HG02623 (cell line): Measurements from ENCODE around the gene ROR1.
"Not testable (repeated sequence)": the region's sequence is repeated elsewhere in the genome, so short reads cannot be mapped to it uniquely, and the experiment has no call there.

Experiments
- ATAC-seq: cut with Tn5 transposase; IDR thresholded peaks from one replicate; pipeline ENCODE4 v1.9.1; 2021; ENCODE audit warnings: moderate library complexity; ENCODE audit not compliant: unreplicated experiment

ROR1 gene

GRCh38 chr1:63757334-63757733, 16.5 kb upstream of the ROR1 start:
- ATAC-seq = no peak

GRCh38 chr1:63758791-63759190, 15.0 kb upstream of the ROR1 start:
- ATAC-seq = no peak

- no peak for ATAC-seq
Observed at GRCh38 chr1:63759778-63760177, 14.0 kb upstream of the ROR1 start.

GRCh38 chr1:63770381-63770780, 3.4 kb upstream of the ROR1 start:
- ATAC-seq = no peak

- ATAC-seq = no peak
Observed at GRCh38 chr1:63772201-63772600, 1.6 kb upstream of the ROR1 start.

GRCh38 chr1:63772876-63773275, 941 bp upstream of the ROR1 start:
- no peak for ATAC-seq

- no peak for ATAC-seq
Observed at GRCh38 chr1:63773496-63773814, 362 bp upstream of the ROR1 start.

- no peak for ATAC-seq
Observed at GRCh38 chr1:63774617-63775417, 1.0 kb downstream of the ROR1 start.

- no peak for ATAC-seq
Observed at GRCh38 chr1:63775418-63776127, 1.8 kb downstream of the ROR1 start.

- ATAC-seq = no peak
Observed at GRCh38 chr1:63777286-63777685, 3.5 kb downstream of the ROR1 start.

GRCh38 chr1:63777965-63778880, 4.4 kb downstream of the ROR1 start:
- no peak for ATAC-seq

- no peak for ATAC-seq
Observed at GRCh38 chr1:63779338-63780211, 5.8 kb downstream of the ROR1 start.

- ATAC-seq = no peak
Observed at GRCh38 chr1:63780565-63780964, 6.7 kb downstream of the ROR1 start.

GRCh38 chr1:63782982-63783381, 9.2 kb downstream of the ROR1 start:
- no peak for ATAC-seq

- no peak for ATAC-seq
Observed at GRCh38 chr1:63784083-63784482, 10.3 kb downstream of the ROR1 start.

- no peak for ATAC-seq
Observed at GRCh38 chr1:63784489-63785390, 10.9 kb downstream of the ROR1 start.

GRCh38 chr1:63787270-63787669, 13.5 kb downstream of the ROR1 start:
- ATAC-seq = not testable (repeated sequence)

GRCh38 chr1:63787875-63788274, 14.1 kb downstream of the ROR1 start:
- ATAC-seq = no peak

- no peak for ATAC-seq
Observed at GRCh38 chr1:63789856-63790605, 16.2 kb downstream of the ROR1 start.
